ENCODE measurements around the gene LMLN.
"Not testable (repeated sequence)": the region's sequence is repeated elsewhere in the genome, so short reads cannot be mapped to it uniquely, and the experiment has no call there.

LMLN gene

DNA sequence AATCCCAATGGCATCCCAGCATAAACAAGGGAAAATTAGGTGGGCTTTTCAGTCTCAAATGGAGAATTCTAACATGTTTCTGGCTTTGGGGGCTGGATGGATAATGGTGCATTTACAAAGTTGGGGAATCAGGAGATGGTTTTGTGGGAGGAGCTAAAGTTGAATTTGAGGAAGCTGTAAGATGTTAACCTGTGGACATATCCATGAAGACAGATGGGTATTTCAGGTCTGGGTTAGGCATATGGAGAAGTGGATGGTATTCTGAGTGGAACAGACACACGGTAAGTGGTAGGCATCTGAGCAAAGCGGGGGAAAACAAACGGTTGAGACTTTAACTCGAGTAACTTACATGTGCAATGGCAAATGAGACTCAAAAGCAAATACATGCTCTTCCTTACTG lies 1.7 kb upstream of the LMLN start:
- DNase-seq = no peak

DNA sequence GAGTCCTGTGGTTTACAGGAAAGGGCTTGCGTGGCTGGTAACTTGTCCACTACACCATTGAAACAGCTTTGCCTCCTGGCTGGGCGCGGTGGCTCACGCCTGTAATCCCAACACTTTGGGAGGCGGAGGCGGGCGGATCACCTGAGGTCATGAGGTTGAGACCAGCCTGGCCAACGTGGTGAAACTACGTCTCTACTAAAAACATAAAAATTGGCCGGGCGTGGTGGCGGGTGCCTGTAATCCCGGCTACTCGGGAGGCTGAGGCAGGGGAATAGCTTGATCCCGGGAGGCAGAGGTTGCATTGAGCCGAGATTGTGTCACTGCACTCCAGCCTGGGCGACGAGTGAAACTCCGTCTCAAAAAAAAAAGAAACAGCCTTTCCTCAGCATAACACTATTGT lies 1.2 kb upstream of the LMLN start:
- not testable (repeated sequence) for DNase-seq

DNA sequence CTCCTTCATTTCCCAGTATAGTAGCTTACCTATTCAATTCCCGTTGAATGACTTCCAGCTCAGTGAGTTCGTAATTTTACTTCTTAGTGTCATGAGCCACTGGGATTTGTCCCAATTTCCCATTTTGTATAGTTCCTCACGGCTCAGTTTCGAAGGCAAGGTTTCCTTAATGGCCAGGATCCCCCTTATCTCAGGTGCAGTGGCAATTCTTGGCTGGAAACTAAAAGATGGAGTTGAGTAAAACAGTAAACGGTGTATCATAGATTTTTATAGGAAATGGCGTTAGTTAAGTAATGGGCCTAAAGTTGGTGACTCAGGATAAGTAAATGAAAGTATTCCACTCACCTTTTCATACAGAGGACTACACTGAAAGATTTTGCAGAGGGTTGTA lies 522 bp upstream of the LMLN start:
- DNase-seq = no peak

DNA sequence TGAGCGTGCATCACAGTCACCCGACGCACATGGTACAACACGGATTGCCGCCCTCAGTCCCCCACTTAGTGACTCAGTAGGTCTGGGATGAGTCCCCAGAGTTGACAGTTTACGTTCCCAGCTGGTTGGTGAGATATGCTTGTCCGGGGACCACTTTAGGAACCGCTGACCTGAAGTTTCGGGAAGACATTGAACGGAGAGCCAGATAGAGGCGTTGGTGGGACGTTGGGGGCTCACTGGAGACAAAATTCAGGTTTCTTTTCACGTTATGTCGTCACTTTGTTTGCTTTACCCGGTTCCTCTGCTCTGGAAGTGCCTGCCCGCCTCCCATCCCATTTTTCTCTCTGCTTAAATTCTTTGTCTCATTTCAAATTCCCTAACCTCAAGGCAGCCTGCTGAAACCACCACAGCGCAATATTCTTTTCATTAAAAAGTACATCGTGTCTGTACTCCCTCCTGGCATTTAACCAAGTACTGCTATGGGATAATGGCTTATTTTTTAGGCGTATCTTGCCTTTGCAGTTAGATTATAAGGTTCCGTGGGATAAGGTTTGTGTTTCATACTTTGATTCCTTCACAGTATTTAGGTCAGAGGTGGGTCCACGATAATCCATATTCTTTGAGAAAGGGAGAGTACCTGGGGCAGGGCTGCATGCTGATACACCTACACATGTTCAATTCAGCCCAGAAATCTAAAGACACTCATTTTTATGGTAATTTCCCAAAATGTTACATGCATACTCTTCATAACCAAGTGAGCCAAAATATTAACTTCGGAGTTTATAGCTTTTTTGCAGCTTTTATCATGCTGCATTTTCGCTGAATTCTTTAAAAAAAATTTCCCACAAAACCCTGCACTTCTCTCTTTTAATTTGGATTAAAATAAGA lies 921 bp downstream of the LMLN start:
- DNase-seq = no peak

DNA sequence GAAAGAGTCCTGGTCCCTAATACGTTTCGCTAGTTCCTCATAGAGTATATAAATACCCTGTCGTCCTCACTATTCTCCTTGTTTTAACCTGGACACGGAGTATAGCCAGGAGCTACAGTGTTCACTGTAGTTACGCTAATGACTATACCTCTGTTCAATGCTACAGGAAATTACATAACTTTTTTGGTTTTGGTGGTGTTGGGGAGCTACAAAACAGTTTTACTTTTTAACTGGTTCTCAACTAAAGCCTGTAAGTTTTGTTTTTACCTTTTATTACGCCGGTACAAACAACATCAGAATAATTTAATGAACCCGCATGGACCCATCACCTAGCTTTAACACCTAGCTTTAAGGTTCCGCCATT lies 1.5 kb downstream of the LMLN start:
- no peak for DNase-seq

DNA sequence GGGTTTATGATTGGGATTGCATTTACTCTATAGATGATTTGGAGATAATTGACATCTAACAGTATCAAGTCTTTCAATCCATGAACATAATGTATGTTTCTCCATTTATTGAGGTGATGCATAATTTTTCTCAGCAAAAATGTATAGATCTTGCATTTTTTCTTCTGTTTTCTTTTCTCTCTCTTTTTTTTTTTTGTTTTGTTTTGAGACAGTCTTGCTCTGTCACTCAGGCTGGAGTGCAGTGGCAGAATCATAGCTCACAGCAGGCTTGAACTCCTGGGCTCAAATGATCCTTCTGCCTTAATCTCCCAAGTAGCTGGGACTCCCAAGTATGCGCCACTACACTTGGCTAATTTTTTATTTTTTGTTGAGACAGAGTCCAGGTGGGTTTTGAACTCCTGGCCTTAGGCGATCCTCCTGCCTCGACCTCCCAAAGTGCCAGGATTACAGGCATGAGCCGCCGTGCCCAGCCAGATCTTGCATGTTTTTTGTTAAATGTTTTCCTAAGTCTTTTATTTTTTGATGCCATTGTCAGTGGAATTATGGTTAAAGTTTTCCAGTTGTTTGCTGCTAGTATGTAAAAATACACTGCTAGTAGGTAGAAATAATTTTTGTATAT lies 3.1 kb downstream of the LMLN start:
- no peak for DNase-seq

DNA sequence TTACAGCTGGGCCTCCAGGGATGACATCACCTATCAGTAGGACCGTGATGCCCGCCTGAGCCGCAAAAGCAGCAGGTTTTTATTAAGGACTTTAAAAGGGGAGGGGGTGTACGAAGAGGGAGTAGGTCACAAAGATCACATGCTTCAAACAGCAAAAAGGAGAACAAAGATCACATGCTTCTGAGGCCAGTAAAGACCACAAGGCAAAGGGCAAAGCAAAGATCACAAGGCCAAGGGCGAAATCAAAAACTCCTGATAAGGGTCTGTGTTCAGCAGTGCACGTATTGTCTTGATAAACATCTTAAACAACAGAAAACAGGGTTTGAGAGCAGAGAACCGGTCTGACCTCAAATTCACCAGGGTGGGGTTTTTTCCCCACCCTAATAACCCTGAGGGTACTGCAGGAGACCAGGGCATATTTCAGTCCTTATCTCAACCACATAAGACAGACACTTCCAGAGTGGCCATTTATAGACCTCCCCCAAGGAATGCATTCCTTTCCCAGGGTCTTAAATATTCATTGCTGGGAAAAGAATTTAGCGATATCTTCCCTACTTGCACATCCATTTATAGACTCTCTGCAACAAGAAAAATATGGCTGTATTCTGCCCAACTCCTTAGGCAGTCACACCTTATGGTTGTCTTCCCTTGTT lies 7.4 kb downstream of the LMLN start:
- DNase-seq = not testable (repeated sequence)

DNA sequence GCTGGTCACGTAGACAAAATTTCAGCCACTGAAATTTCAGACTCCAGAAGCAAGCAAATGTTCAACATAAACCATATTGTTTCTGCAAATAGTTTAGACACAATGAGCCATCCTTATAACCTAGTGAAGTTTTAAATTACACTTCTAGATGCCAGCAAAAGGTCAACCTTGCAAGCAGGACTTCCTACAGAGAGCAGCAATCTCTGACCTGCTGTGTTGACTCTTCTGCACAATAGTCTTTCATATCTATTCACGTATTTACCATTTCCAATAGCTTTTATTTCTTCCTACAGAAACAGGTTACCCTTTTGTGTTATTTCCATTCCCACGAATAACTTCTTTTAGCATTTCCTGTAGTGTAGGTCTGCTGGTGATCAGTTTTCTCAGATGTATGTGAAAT lies 10.6 kb downstream of the LMLN start:
- no peak for DNase-seq

DNA sequence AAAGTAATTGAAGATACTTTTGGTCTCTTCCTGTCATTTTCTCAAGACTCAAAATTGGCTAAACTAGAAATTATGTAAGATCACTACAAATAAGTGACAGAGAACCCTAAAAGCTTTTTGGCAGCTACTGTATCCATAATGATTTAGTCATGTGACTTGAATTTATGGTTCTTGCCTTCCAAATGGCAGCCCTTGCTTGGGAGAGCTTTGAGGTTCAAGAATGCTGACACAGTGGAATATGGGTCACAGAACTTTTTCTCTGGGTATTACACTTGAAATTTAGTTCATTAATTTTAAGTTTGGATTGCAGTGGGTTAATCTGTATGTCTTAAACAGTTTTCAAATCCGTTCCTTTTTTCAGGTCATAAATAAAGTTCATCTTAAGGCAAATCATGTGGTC lies 14.0 kb downstream of the LMLN start:
- no peak for DNase-seq

DNA sequence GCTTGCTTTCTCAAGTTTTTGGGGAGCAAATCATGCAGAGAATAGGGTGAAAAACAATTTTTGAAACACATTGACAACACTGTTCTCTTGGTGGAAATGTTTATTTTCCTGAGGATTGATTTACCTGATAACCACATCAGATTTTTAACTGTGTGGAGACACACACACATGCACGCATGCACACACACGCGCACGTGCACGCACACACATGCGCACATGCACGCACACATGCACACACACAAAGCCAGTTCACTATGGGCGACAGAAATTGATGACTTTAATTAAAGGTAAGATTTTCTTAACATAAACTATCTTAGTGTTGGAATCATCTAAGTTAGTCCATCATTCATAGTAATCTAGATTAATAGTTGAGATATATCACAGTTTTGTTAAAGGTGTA lies 15.3 kb downstream of the LMLN start:
- DNase-seq = no peak

DNA sequence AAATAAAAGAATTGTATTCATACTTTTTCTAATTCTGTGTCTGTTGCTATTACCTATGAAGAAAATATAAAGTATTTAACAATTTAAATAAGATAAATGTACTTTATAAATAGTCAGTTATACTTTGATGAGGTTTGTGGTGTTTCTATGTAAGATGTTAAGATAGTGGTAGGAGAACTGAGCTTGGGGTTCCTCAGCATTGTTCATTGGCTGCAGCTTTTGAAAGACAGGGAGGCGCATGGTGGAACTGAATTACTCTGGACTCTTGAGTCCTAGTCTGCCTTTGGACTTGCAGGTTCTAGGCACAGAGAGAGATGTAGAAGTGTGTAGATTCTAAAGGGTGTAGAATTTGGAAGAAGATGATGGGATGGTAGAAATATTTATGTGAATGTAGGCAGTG lies 23.1 kb downstream of the LMLN start:
- DNase-seq = no peak

DNA sequence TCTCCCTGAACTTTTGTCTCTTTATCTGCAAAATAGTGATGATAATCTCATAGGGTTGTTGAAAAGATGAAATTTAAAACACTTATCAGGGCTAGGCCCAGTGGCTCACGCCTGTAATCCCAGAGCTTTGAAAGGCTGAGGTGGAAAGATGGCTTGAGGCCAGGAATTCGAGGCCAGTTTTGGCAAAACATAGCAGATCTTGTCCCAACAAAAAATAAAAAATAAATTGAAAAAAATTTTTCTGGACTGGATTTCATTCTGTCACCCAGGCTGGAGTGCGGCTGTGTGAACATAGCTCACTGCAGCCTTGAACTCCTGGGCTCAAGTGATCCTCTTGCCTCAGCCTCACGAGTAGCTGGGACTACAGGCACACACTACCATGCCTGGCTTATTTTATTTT lies 29.6 kb downstream of the LMLN start:
- DNase-seq = no peak

DNA sequence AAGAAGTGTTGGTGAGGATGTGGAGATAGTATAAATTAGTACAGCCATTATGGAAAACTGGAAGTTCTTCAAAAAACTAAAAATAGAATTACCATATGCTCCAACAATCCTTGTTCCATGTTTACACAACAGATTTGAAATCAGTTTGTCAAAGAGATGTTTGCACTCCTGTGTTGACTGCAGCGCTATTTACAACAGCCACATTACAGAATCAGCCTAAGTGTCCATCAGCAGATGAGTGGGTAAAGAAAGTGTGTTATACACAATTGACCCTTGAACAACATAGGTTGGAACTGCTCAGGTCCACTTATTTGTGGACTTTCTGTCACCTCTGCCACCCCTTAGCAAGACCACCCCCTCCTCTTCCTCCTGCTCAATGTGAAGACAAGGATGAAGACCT lies 34.7 kb downstream of the LMLN start:
- DNase-seq = no peak

DNA sequence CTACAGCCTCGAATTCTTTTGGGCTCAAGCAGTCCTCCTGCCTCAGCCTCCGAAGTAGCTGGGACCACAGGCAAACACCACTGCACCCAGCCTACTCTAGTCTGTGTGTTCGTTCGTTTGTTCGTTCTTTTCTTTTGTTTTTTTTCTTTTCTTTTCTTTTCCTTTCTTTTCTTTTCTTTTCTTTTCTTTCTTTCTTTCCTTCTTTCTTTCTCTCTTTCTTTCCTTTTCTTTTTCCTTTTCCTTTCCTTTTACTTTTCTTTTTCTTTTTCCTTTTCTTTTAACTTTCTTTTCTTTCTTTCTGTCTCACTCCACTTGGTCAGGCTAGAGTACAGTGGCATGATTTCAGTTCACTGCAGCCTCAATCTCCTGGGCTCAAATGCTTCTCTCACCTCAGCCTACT lies 36.8 kb downstream of the LMLN start:
- no peak for DNase-seq

DNA sequence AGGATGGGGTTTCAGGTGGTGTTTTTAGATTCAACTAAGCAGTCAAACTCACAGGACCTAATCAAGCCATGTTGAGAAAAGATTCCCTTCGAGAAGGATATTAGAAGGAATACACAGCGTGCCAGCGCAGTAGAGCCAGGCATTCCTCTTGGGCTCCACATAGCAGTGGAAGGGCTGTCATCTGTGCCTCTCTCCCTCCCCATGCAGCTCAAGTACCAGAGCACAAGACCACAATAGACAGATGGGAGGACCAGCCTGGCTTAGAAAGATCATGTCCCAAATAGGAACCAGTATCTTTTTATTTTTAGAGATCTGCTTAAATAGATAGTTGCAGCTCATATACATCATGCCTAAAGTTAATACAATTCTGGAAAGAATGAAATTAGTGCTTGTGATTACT lies 37.9 kb downstream of the LMLN start:
- DNase-seq = no peak

DNA sequence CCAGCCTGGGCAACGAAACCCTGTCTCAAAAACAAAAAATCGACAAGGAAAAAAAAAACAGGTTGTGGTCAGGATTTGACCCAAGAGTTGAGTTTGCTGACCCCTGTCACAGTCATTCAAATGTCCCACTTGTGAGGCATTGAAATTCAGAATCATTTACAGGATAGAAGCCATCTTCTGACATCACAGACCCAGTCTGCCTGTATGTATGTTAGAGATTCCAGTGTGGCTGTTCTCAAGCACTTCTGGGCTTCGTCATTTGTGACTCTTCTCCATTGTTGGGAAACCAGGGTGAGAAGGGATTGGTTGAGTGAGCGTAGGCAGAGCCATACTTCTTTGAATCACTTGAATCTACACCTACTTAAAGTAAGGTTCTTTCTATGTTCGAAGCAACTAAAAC lies 57.1 kb downstream of the LMLN start:
- no peak for DNase-seq

DNA sequence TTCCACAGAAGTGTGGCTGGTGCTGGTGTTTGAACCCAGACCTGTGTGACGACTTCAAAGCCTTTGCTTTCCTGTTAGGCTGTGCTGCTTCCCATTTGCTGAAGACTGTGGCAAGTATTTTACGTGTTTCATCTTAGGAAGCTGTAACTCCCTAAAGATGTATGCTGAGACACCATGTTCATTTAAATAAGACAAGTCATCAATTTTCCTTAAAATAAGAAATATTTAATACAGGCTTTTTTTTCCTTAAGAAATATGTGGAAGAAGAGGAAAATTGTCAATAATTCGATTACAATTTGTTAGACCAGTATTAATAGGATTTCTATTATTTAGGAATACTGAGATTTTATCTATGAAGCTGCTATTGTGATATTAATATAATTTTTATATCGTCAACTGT lies 58.4 kb downstream of the LMLN start:
- DNase-seq = no peak

DNA sequence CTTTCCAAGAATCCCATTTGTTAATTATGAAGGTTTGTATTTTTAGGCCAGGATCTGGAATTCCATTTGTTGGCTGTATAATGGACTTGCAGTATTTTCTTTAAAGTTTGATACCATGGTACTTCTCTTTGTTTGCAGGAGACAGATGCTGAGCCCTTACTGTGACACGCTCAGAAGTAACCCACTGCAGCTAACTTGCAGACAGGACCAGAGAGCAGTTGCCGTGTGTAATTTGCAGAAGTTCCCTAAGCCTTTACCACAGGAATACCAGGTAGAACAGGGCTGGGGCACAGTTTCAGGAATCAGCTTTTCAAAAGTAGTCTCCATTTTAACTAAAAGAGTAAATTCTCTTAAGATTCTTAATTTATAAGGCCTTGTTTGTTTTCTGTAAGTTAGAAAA lies 59.1 kb downstream of the LMLN start:
- DNase-seq = no peak

DNA sequence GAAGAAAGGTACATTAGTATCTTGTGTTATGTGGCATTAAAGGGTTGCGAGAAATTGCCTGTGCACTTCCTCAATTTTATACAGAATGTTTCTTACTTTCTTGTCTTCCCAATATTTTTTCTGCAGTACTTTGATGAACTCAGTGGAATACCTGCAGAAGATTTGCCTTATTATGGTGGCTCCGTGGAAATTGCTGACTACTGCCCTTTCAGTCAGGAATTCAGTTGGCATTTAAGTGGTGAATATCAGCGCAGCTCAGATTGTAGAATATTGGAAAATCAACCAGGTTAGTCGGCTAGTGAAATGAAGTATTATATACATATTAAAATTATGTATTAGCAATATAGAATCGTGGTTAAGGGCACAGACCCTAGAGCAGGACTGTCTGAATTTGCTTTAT lies 61.3 kb downstream of the LMLN start:
- no peak for DNase-seq

DNA sequence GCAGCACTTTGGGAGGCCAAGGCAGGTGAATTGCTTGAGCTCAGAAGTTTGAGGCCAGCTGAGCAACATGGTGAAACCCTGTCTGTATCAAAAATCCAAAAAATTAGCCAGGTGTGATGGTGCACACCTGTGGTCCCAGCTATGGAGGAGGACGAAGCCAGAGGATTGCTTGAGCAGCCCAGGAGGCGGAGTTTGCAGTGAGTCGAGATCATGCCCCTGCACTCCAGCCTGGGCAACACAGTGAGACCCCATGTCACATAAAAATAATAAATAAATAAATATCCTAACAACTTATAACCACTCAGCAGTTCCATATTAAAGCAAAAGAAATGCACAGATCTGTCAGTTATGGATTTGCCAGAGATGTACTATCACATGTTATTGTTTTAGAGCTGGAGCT lies 62.6 kb downstream of the LMLN start:
- no peak for DNase-seq

DNA sequence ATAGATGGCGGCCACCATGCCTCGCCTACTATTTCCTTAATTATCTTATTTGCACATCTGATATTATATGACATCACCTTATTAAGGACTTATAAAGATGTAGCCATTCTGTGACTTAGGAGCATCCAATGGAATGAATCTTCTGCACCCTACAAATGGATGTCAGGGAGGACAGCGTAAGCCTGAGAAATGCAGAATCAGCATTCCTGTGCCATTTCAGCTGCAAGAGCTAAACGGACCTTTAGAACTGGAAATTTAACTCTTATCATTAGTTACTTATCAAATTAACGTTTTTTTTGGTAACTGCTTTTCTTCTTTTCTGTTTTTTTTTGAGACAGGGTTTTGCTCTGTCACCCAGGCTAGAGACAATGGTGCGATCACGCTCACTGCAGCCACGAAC lies 65.6 kb downstream of the LMLN start:
- no peak for DNase-seq

DNA sequence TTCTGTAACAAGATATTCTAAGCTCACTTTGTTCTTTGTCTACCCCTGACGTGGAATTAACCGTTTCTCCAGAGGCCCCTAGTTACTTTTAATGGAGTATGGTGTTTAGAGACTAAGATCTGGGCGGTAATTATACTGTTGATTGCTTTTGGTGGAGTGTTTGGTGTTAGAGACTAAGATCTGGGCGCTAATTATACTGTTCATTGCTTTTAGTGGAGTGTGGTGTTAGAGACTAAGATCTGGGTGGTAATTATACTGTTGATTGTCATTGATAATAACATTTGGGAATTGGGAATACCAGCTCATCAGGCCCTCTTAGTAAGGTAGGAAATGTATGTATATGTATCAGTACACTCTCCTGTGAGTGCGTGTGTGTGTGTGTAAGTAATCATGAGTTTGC lies 66.6 kb downstream of the LMLN start:
- no peak for DNase-seq

DNA sequence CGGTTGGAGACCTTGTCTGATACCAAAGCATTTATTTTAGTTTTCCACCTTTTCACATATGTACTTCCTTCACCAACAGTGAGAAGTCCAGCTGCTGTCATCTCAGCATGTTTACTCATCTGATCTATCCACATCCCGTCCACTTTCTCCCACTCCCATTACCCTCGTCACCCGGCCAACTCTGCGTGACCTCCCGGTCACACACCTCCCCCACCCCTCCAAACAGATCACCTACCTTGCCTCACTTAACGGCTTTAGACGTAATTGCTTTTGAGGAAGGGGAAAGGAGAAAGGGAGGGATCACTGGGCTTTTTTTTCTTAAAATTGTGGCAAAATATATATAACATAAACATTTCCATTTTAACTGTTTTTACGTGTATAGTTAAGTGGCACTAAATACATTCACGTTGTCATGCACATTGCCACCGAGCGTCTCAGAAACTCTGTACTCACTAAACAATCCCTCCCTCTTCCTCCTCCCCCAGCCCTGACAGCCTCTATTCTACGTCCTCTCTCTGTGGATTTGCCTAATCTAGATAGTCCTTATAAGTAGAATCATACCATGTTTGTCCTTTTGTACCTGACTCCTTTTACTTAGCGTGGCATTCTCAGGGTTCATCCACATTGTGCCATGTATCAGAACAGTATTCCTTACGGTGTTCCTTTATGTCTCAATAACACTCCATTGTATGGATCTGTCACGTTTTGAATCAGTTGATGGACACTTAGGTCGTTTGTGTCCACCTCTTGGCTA lies 67.2 kb downstream of the LMLN start:
- DNase-seq = no peak
